GM12873 (cell line): Measurements from ENCODE around the gene RAB11FIP5.

Experiments
- TF ChIP-seq, protein P1 (sequence below): IDR thresholded peaks from 2 replicates; pipeline ENCODE4 v1.5.1; 2012; ENCODE audit warnings: low read depth, mild to moderate bottlenecking, moderate library complexity, low read length, control low read depth; ENCODE audit not compliant: insufficient read depth; ENCODE audit errors: missing control alignments

RAB11FIP5 gene

GRCh38 chr2:73085691-73086090 lies 27.1 kb downstream of the RAB11FIP5 start:
- TF ChIP-seq, protein P1, sequence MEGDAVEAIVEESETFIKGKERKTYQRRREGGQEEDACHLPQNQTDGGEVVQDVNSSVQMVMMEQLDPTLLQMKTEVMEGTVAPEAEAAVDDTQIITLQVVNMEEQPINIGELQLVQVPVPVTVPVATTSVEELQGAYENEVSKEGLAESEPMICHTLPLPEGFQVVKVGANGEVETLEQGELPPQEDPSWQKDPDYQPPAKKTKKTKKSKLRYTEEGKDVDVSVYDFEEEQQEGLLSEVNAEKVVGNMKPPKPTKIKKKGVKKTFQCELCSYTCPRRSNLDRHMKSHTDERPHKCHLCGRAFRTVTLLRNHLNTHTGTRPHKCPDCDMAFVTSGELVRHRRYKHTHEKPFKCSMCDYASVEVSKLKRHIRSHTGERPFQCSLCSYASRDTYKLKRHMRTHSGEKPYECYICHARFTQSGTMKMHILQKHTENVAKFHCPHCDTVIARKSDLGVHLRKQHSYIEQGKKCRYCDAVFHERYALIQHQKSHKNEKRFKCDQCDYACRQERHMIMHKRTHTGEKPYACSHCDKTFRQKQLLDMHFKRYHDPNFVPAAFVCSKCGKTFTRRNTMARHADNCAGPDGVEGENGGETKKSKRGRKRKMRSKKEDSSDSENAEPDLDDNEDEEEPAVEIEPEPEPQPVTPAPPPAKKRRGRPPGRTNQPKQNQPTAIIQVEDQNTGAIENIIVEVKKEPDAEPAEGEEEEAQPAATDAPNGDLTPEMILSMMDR = peak; percentile 92

DNA sequence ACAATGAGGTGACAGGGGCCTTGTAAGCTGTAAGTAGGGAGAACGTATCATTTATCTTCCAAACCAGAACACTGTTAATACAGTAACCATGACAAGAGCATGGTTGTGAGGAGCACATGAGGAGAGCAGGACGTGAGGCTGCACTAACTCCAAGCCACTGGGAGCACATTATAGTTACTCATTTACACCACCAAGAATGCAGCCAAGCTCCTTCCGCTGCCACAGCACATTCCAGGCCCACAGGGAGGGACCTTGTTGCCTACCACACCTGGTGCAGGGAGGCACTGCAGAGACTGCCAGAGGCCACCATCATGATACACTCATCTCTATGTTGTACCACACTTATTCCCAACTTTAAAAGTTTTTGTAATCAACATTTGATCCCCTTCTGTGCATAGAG lies 27.8 kb downstream of the RAB11FIP5 start:
- TF ChIP-seq, protein P1 = no peak

DNA sequence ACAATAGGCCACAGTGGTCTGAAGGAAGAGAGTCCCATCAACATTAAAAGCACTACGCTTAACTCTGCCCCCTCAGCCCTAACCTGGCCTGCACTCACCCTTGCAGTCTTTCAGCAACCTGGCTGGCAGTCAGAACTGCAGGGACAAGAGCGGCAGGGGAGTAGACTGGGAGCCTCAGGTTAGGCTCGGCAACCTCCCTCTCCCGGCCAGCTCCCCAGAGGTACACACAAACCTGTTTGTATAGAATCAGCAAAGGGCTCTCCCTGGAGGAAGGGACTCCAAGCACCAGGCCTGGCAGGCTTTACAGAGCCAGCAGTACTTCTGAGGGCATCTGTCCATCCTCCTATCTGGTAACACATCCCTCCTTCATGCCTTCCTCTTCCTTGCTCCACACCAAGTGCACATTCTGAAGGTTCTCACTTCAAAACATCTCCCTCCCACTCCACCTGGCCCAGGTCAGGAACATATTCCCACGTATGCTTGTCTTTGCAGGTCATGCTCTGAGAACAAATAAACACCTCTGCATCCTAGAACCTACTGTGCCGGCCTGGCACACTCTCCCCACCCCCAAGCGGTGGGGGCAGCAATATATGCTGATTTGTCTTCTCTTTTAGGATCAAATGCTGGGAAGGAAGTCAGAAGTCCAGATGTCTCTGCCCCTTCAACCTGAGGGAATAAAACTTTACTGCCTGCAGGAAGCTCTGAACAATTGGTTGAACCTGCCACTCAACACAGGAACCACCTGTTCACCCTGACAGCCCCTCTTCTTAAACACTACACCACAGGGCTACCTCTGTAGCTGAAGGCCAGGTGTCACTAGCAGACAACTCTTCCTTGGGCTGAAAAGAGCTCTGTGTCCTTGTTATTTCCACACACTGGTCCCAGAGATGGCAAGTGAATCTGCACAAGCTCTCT lies 28.6 kb downstream of the RAB11FIP5 start:
- TF ChIP-seq, protein P1 = no peak

- TF ChIP-seq, protein P1 = no peak
Observed at GRCh38 chr2:73082523-73083410, 30.0 kb downstream of the RAB11FIP5 start.

DNA sequence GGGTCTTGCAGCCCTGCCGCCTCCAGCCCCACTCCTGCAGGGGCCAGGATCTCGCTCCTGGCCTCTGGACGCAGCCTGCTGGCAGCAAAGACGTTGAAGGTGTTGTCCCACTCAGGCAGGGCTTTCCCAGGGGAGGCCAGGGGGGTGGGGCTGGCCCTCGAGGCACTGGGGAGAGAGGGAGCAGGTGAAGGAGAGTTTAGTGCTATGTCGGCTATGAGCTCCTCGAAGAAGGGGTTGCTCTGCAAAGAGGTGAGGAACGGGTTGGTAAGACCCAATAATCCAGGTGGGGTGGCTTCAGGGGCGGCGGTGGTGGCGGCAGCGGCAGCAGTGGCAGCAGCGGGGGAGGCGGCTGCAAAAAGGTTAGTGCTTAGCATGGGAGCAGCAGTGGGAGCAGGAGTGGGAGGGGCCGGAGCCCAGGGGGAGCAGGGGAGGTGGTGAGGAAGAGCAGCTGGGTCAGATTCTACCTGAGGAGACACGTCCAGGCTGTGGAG lies 31.5 kb downstream of the RAB11FIP5 start:
- TF ChIP-seq, protein P1 = no peak

GRCh38 chr2:73080321-73081131 lies 32.2 kb downstream of the RAB11FIP5 start:
- TF ChIP-seq, protein P1 = no peak
